HAP-1 (cell line): ENCODE measurements around the gene SARM1.

Source experiments
- DNase-seq, 2 experiments: peaks; one replicate each; pipeline ENCODE4 v3.0.0-alpha.2; 2016 to 2020; ENCODE audit warnings: low spot score in 2 of 2
- H3K27me3 ChIP-seq: fragments of 250-450 bp; sonication (Bioruptor Pico); 2 replicates; pipeline ENCODE4 v1.5.1; 2020; ENCODE audit warnings: low read depth, mild to moderate bottlenecking, moderate library complexity
- H3K36me3 ChIP-seq: fragments of 250-450 bp; sonication (Bioruptor Pico); replicated peaks from 2 replicates; pipeline ENCODE4 v1.5.1; 2020; ENCODE audit warnings: mild to moderate bottlenecking
- H3K4me1 ChIP-seq: fragments of 250-450 bp; sonication (Bioruptor Pico); 2 replicates; pipeline ENCODE4 v1.5.1; 2020; ENCODE audit warnings: mild to moderate bottlenecking
- H3K4me3 ChIP-seq: fragments of 250-450 bp; sonication (Bioruptor Pico); 2 replicates; pipeline ENCODE4 v1.5.1; 2020; ENCODE audit warnings: mild to moderate bottlenecking, moderate library complexity
- H3K9me3 ChIP-seq: fragments of 250-450 bp; sonication (Bioruptor Pico); 2 replicates; pipeline ENCODE4 v1.5.1; 2020; ENCODE audit warnings: mild to moderate bottlenecking, moderate library complexity
- in situ Hi-C: fragments of 300-500 bp; cut with MboI; formaldehyde crosslinking; loops from 3 replicates; pipeline ENCODE4 v1.14.3; 2020; ENCODE audit warnings: low sequenced_read_pairs, inconsistent platforms, mixed read lengths

The SARM1 gene

GRCh38 chr17:28447396-28447760 lies 75.9 kb downstream of the SARM1 start:
- H3K36me3 ChIP-seq = no peaks in the 10 kb centered on the region
- H3K4me3 ChIP-seq = no peak overlapping the region
- DNase-seq = no peak
- in situ Hi-C loops = no loop called here
- H3K4me1 ChIP-seq = peaks cover 3% of the 10 kb centered on the region; the same call in 1 of the 2 replicates
- H3K27me3 ChIP-seq = peaks cover 12% of the 10 kb centered on the region
- H3K9me3 ChIP-seq = no peaks in the 10 kb centered on the region

GRCh38 chr17:28449859-28450258 lies 78.4 kb downstream of the SARM1 start:
- Histone ChIP-seq H3K4me1 (peaks cover 3% of the 10 kb centered on the region; the same call in 1 of the 2 replicates), H3K27me3 (peaks cover 10% of the 10 kb centered on the region), H3K9me3 (no peaks in the 10 kb centered on the region), H3K4me3 (no peak overlapping the region), H3K36me3 (no peaks in the 10 kb centered on the region)
- in situ Hi-C loops = no loop called here
- no peak for DNase-seq
